T-helper 17 cell (primary cell): ENCODE measurements around the gene CHRFAM7A. TPM values are rescaled to one million over a fixed set of nuclear protein-coding genes. Genes with fewer than 3 reads are reported as not detected.
"Not testable (repeated sequence)": the region's sequence is repeated elsewhere in the genome, so short reads cannot be mapped to it uniquely, and the experiment has no call there.

Experiments used
- ATAC-seq: fragments of 150-1000 bp; cut with Tn5 transposase; 2 replicates; pipeline ENCODE4 v1.10.0; 2021; ENCODE audit warnings: mild to moderate bottlenecking, moderate library complexity
- DNase-seq, 3 donors: peaks; one replicate each; pipeline versions ENCODE4 v3.0.0 to v3.0.0-alpha.2; 2020 to 2021
- H3K9me3 ChIP-seq: one replicate; pipeline ENCODE4 v1.7.0; 2013; ENCODE audit warnings: low read length, mild to moderate bottlenecking; ENCODE audit not compliant: control insufficient read depth, poor library complexity, severe bottlenecking
- H3K27ac Mint-ChIP-seq: one replicate; pipeline ENCODE4 v1.8.0; 2022; ENCODE audit warnings: mild to moderate bottlenecking, moderate library complexity, mixed read lengths
- H3K27me3 Mint-ChIP-seq: one replicate; pipeline ENCODE4 v1.8.0; 2022; ENCODE audit warnings: mixed read lengths
- H3K36me3 Mint-ChIP-seq: one replicate; pipeline ENCODE4 v1.8.0; 2022; ENCODE audit warnings: low read depth, mixed read lengths
- H3K4me1 Mint-ChIP-seq: one replicate; pipeline ENCODE4 v1.8.0; 2022; ENCODE audit warnings: mild to moderate bottlenecking, mixed read lengths
- H3K4me3 Mint-ChIP-seq: one replicate; pipeline ENCODE4 v1.8.0; 2022; ENCODE audit warnings: mild to moderate bottlenecking, moderate library complexity, mixed read lengths
- total RNA-seq, 4 donors: library from RNA in 2 of 4; stranded (reverse) in 2 of 4; gene quantifications; one replicate each; pipeline ENCODE4 v1.2.3 and lab custom pipeline; 2022 to 2026

CHRFAM7A gene
- total RNA-seq, 2 donors from 2014 or later = not detected

- not testable (repeated sequence) for DNase-seq, ATAC-seq, H3K36me3 Mint-ChIP-seq, H3K9me3 ChIP-seq, H3K4me1 Mint-ChIP-seq, H3K27ac Mint-ChIP-seq, H3K4me3 Mint-ChIP-seq, H3K27me3 Mint-ChIP-seq
These were observed 25.1 kb downstream of the CHRFAM7A start for GRCh38 chr15:30368271-30368670.

GRCh38 chr15:30367246-30367645, 26.1 kb downstream of the CHRFAM7A start:
- not testable (repeated sequence) for H3K4me3 Mint-ChIP-seq, H3K4me1 Mint-ChIP-seq, H3K36me3 Mint-ChIP-seq, H3K27me3 Mint-ChIP-seq, H3K9me3 ChIP-seq, DNase-seq, ATAC-seq, H3K27ac Mint-ChIP-seq

- not testable (repeated sequence) for DNase-seq, H3K9me3 ChIP-seq, H3K36me3 Mint-ChIP-seq, H3K4me1 Mint-ChIP-seq, H3K4me3 Mint-ChIP-seq, ATAC-seq, H3K27me3 Mint-ChIP-seq, H3K27ac Mint-ChIP-seq
These were observed 31.9 kb downstream of the CHRFAM7A start for GRCh38 chr15:30361404-30361803.

- H3K27ac Mint-ChIP-seq, ATAC-seq, DNase-seq, H3K9me3 ChIP-seq, H3K4me3 Mint-ChIP-seq, H3K27me3 Mint-ChIP-seq, H3K4me1 Mint-ChIP-seq, H3K36me3 Mint-ChIP-seq: not testable (repeated sequence)
These were observed 32.4 kb downstream of the CHRFAM7A start for GRCh38 chr15:30360990-30361389.

GRCh38 chr15:30355043-30355442, 38.3 kb downstream of the CHRFAM7A start:
- not testable (repeated sequence) for H3K27me3 Mint-ChIP-seq, H3K27ac Mint-ChIP-seq, H3K4me3 Mint-ChIP-seq, DNase-seq, H3K4me1 Mint-ChIP-seq, H3K36me3 Mint-ChIP-seq, ATAC-seq, H3K9me3 ChIP-seq

GRCh38 chr15:30349803-30350202, 43.5 kb downstream of the CHRFAM7A start:
- not testable (repeated sequence) for H3K4me3 Mint-ChIP-seq, DNase-seq, H3K4me1 Mint-ChIP-seq, H3K27me3 Mint-ChIP-seq, H3K9me3 ChIP-seq, ATAC-seq, H3K27ac Mint-ChIP-seq, H3K36me3 Mint-ChIP-seq

GRCh38 chr15:30336584-30336983, 56.8 kb downstream of the CHRFAM7A start:
- not testable (repeated sequence) for H3K27me3 Mint-ChIP-seq, ATAC-seq, H3K9me3 ChIP-seq, H3K36me3 Mint-ChIP-seq, DNase-seq, H3K27ac Mint-ChIP-seq, H3K4me3 Mint-ChIP-seq, H3K4me1 Mint-ChIP-seq

- H3K4me3 Mint-ChIP-seq, DNase-seq, H3K4me1 Mint-ChIP-seq, ATAC-seq, H3K9me3 ChIP-seq, H3K27ac Mint-ChIP-seq, H3K36me3 Mint-ChIP-seq, H3K27me3 Mint-ChIP-seq: not testable (repeated sequence)
These were observed 59.2 kb downstream of the CHRFAM7A start for GRCh38 chr15:30334152-30334551.

- H3K36me3 Mint-ChIP-seq, H3K27ac Mint-ChIP-seq, H3K9me3 ChIP-seq, ATAC-seq, H3K4me3 Mint-ChIP-seq, H3K27me3 Mint-ChIP-seq, H3K4me1 Mint-ChIP-seq, DNase-seq: not testable (repeated sequence)
These were observed 67.2 kb downstream of the CHRFAM7A start for GRCh38 chr15:30326145-30326544.

GRCh38 chr15:30321063-30321462, 72.3 kb downstream of the CHRFAM7A start:
- H3K27ac Mint-ChIP-seq, H3K27me3 Mint-ChIP-seq, DNase-seq, H3K4me3 Mint-ChIP-seq, H3K36me3 Mint-ChIP-seq, H3K9me3 ChIP-seq, H3K4me1 Mint-ChIP-seq, ATAC-seq: not testable (repeated sequence)

- not testable (repeated sequence) for H3K27me3 Mint-ChIP-seq, H3K4me1 Mint-ChIP-seq, H3K9me3 ChIP-seq, ATAC-seq, DNase-seq, H3K36me3 Mint-ChIP-seq, H3K27ac Mint-ChIP-seq, H3K4me3 Mint-ChIP-seq
These were observed 77.6 kb downstream of the CHRFAM7A start for GRCh38 chr15:30315704-30316103.

GRCh38 chr15:30310575-30310974, 82.8 kb downstream of the CHRFAM7A start:
- H3K36me3 Mint-ChIP-seq = not testable (repeated sequence)

More at GRCh38 chr15:30310575-30310974, 82.8 kb downstream of the CHRFAM7A start:
- H3K27me3 Mint-ChIP-seq, H3K9me3 ChIP-seq, DNase-seq, H3K4me3 Mint-ChIP-seq, H3K4me1 Mint-ChIP-seq, ATAC-seq, H3K27ac Mint-ChIP-seq: not testable (repeated sequence)
